A549 (cell line): ENCODE measurements around the gene MYO1H.
"Not testable (repeated sequence)": the region's sequence is repeated elsewhere in the genome, so short reads cannot be mapped to it uniquely, and the experiment has no call there.

ENCODE experiments used
- CEBPB ChIP-seq, 2 experiments: fragments of >200 bp in 1 of 2; sonication (Bioruptor Twin) in 1 of 2; formaldehyde crosslinking in 1 of 2; IDR thresholded peaks; 2 replicates each; pipeline ENCODE4 v1.6.1; 2012 to 2016
- HOXA7 ChIP-seq: fragments of 250-450 bp; sonication (Bioruptor Pico); IDR thresholded peaks from 2 replicates; pipeline ENCODE4 v1.5.0; 2020; ENCODE audit warnings: mild to moderate bottlenecking, moderate library complexity
- RCOR1 ChIP-seq: fragments of 150-350 bp; IDR thresholded peaks from 2 replicates; pipeline ENCODE4 v1.6.1; 2014; ENCODE audit warnings: antibody characterized with exemption, low read length, low read depth
- RFX5 ChIP-seq: fragments of 450-650 bp; IDR thresholded peaks from 2 replicates; pipeline ENCODE4 v1.7.1; 2014; ENCODE audit warnings: antibody characterized with exemption, mild to moderate bottlenecking, moderate library complexity
- TFCP2L1 ChIP-seq: fragments of 250-450 bp; sonication (Bioruptor Pico); IDR thresholded peaks from 2 replicates; pipeline ENCODE4 v1.5.0; 2021; ENCODE audit warnings: mild to moderate bottlenecking
- TF ChIP-seq, protein P1 (sequence below): fragments of >200 bp; sonication (Bioruptor Twin); formaldehyde crosslinking; IDR thresholded peaks from 3 replicates; pipeline ENCODE4 v1.5.1; 2016

DNA sequence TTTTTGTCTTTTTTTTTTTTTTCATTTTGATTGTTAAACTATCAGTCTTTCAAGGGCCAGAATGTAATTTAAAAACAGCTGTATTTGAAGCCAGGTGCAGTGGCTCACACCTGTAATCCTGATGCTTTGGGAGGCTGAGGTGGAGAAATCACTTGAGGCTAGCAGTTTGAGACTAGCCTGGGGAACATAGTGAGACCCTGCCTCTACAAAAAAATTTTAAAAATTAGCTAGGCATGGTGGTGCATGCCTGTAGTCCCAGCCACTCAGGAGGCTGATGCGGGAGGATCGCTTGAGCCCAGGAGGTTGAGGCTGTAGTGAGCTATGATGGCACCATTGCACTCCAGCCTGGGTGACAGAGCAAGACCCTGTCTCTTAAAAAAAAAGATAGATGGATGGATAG is 57.1 kb downstream of the MYO1H start:
- not testable (repeated sequence) for TF ChIP-seq RFX5; HOXA7 (CRISPR knock-in tag); RCOR1; TFCP2L1; CEBPB (IDR thresholded peaks at IDR 0.05)
- TF ChIP-seq, protein P1, sequence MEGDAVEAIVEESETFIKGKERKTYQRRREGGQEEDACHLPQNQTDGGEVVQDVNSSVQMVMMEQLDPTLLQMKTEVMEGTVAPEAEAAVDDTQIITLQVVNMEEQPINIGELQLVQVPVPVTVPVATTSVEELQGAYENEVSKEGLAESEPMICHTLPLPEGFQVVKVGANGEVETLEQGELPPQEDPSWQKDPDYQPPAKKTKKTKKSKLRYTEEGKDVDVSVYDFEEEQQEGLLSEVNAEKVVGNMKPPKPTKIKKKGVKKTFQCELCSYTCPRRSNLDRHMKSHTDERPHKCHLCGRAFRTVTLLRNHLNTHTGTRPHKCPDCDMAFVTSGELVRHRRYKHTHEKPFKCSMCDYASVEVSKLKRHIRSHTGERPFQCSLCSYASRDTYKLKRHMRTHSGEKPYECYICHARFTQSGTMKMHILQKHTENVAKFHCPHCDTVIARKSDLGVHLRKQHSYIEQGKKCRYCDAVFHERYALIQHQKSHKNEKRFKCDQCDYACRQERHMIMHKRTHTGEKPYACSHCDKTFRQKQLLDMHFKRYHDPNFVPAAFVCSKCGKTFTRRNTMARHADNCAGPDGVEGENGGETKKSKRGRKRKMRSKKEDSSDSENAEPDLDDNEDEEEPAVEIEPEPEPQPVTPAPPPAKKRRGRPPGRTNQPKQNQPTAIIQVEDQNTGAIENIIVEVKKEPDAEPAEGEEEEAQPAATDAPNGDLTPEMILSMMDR, result not testable (repeated sequence)
